Measurements from ENCODE around the gene NTF3. TPM values are rescaled to one million over a fixed set of nuclear protein-coding genes. Genes with fewer than 3 reads are reported as not detected.

The NTF3 gene
- total RNA-seq, 2 experiments from 2014 or later, result not detected

- no peaks in the 10 kb centered on the region for H3K4me1 Mint-ChIP-seq (ENCODE audit: low read depth)
- ChIA-PET POLR2A (no interaction called here), CTCF (no interaction called here)
- H3K27me3 Mint-ChIP-seq, result peaks cover 18% of the 10 kb centered on the region
- Histone ChIP-seq H3K36me3 (ENCODE audit: insufficient read depth, low read length) (no peaks in the 10 kb centered on the region), H3K27ac (ENCODE audit: low read depth in 1 of 2, low read length in 2 of 2) (no peak overlapping the region), H3K27me3 (ENCODE audit: control insufficient read depth in 1 of 2, insufficient read depth in 2 of 2, low read length in 2 of 2) (no peaks in the 10 kb centered on the region), H3K9me3 (ENCODE audit: control insufficient read depth in 1 of 2, insufficient read depth in 1 of 2, low read length in 2 of 2) (no peaks in the 10 kb centered on the region), H3K4me1 (ENCODE audit: insufficient read depth, low read length) (no peaks in the 10 kb centered on the region), H3K4me3 (ENCODE audit: low read length) (no peak overlapping the region)
- no peak overlapping the region for H3K4me3 Mint-ChIP-seq
- ATAC-seq (ENCODE audit: poor library complexity), result no peak
- intact Hi-C loops (cut with DNase I, micrococcal nuclease), result no loop called here
- H3K9me3 Mint-ChIP-seq, result no peaks in the 10 kb centered on the region
- no peaks in the 10 kb centered on the region for H3K36me3 Mint-ChIP-seq (ENCODE audit: low read depth)
- DNase-seq, result no peak
- no peak overlapping the region for H3K27ac Mint-ChIP-seq
- TF ChIP-seq CTCF (IDR thresholded peaks at IDR 0.05), result no peak
Measured at GRCh38 chr12:5507401-5507935, 75.6 kb downstream of the NTF3 start.

- DNase-seq (no peak), ATAC-seq (ENCODE audit: poor library complexity) (no peak)
- no peak overlapping the region for H3K27ac ChIP-seq (ENCODE audit: low read depth in 1 of 2, low read length in 2 of 2)
- Mint-ChIP-seq H3K4me3 (no peak overlapping the region), H3K27me3 (peaks cover 18% of the 10 kb centered on the region), H3K9me3 (no peaks in the 10 kb centered on the region), H3K4me1 (ENCODE audit: low read depth) (no peaks in the 10 kb centered on the region), H3K36me3 (ENCODE audit: low read depth) (no peaks in the 10 kb centered on the region), H3K27ac (no peak overlapping the region)
- no peaks in the 10 kb centered on the region for H3K27me3 ChIP-seq (ENCODE audit: control insufficient read depth in 1 of 2, insufficient read depth in 2 of 2, low read length in 2 of 2)
- H3K4me1 ChIP-seq (ENCODE audit: insufficient read depth, low read length), result no peaks in the 10 kb centered on the region
- POLR2A ChIA-PET, result no interaction called here
- no peak for TF ChIP-seq CTCF (IDR thresholded peaks at IDR 0.05)
- intact Hi-C loops (cut with DNase I, micrococcal nuclease), result no loop called here
- no peak overlapping the region for H3K4me3 ChIP-seq (ENCODE audit: low read length)
- no peaks in the 10 kb centered on the region for H3K9me3 ChIP-seq (ENCODE audit: control insufficient read depth in 1 of 2, insufficient read depth in 1 of 2, low read length in 2 of 2)
- CTCF ChIA-PET, result no interaction called here
- no peaks in the 10 kb centered on the region for H3K36me3 ChIP-seq (ENCODE audit: insufficient read depth, low read length)
Measured at GRCh38 chr12:5507944-5508343, 76.0 kb downstream of the NTF3 start.

- DNase-seq (no peak), ATAC-seq (ENCODE audit: poor library complexity) (no peak)
- no peaks in the 10 kb centered on the region for H3K9me3 Mint-ChIP-seq
- H3K4me3 ChIP-seq (ENCODE audit: low read length), result no peak overlapping the region
- intact Hi-C loops (cut with DNase I, micrococcal nuclease), result no loop called here
- H3K27me3 Mint-ChIP-seq, result peaks cover 12% of the 10 kb centered on the region
- no peaks in the 10 kb centered on the region for H3K9me3 ChIP-seq (ENCODE audit: control insufficient read depth in 1 of 2, insufficient read depth in 1 of 2, low read length in 2 of 2)
- no peak overlapping the region for H3K27ac Mint-ChIP-seq
- no peaks in the 10 kb centered on the region for H3K36me3 ChIP-seq (ENCODE audit: insufficient read depth, low read length)
- TF ChIP-seq CTCF (IDR thresholded peaks at IDR 0.05), result no peak
- H3K27me3 ChIP-seq (ENCODE audit: control insufficient read depth in 1 of 2, insufficient read depth in 2 of 2, low read length in 2 of 2), result no peaks in the 10 kb centered on the region
- ChIA-PET CTCF (no interaction called here), POLR2A (no interaction called here)
- no peak overlapping the region for H3K27ac ChIP-seq (ENCODE audit: low read depth in 1 of 2, low read length in 2 of 2)
- H3K36me3 Mint-ChIP-seq (ENCODE audit: low read depth), result no peaks in the 10 kb centered on the region
- no peak overlapping the region for H3K4me3 Mint-ChIP-seq
- H3K4me1 Mint-ChIP-seq (ENCODE audit: low read depth), result no peaks in the 10 kb centered on the region
- no peaks in the 10 kb centered on the region for H3K4me1 ChIP-seq (ENCODE audit: insufficient read depth, low read length)
Measured at GRCh38 chr12:5509102-5509501, 77.2 kb downstream of the NTF3 start.
